HG02943 (cell line): ENCODE results near the gene RAB31.
"Not testable (repeated sequence)": the region's sequence is repeated elsewhere in the genome, so short reads cannot be mapped to it uniquely, and the experiment has no call there.

ENCODE experiments used
- ATAC-seq: cut with Tn5 transposase; IDR thresholded peaks from one replicate; pipeline ENCODE4 v1.9.1; 2021; ENCODE audit warnings: mild to moderate bottlenecking, low read depth, moderate library complexity; ENCODE audit not compliant: unreplicated experiment

Gene RAB31

DNA sequence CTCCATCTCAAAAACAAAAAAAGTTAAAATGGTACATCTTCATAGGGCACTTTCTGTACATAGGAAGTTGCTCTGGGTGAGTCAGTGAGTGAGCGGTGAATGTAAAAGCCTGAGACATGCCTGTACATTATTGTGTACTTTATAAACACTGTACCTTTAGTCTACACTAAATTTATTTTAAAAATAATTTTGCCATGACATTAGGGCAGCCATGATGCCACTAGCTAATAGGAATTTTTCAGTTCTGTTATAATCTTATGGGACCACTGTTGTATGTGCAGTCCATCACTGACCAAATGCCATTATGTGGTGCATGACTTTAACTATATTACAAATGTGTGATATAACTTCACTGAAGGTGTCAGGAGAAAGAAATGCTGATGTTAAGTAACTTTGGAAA lies 166.6 kb downstream of the RAB31 start:
- no peak for ATAC-seq

DNA sequence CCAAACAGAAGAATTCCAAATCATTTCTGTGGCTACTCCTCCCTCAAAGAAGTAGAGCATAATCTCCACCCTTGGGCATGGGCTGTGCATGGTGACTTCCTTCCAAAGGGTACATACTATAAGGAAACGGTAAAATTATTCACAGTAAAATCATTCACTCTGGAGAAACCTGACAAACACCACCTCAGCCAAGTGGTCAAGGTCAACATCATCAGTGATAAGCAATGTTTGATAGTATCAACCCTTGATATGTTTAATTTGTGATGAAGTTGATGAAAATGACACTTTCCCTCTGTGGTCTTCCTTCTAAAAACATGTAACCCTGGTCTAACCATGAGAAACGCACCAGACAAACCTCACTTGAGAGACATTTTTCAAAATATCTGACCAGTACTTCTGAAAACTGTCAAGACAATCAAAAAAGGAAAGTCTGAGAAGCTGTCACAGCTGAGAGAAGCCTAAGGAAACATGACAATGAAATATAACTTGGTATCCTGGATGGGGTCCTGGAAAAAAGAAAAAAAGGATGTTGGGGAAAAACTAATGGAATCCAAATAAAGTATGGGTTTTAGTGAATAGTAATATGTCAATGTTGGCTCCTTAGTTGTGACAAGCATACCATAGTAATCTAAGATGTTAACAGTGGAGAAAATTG lies 168.2 kb downstream of the RAB31 start:
- no peak for ATAC-seq

DNA sequence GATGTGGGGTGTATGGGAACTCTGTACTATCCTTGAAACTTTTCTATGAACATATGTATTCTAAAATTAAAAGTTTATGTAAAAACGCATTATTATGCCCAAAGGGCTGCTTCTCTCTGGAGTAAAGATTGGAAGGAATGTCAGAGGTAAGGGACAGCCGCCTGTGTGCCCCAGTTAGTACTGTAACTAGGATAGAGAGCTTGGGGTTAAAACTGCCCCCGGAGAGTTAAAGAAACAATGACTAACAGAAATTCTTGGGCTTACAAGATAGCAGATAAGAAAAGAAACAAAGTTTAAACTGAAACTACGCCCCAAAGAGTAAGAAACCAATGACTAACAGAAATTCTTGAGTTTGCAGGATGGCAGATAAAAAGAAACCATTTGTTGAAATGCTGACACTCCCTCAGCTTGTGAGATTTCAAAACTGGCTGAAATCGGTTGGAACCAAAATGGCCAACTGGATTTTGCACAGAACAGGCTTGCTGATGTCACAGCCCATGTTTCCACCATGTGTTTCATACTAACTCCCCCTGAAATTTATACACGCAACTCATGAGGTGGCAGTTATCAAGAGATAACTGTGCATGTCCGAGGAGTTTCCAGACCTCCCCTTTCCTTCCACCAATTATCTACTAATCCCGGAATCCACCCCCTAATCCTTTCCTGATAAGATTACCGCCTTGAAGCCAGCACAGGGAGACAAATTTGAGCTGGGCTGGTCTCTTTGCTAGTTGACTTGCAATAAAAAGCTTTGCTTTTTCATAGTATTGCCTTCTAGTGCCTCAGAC lies 169.0 kb downstream of the RAB31 start:
- no peak for ATAC-seq

DNA sequence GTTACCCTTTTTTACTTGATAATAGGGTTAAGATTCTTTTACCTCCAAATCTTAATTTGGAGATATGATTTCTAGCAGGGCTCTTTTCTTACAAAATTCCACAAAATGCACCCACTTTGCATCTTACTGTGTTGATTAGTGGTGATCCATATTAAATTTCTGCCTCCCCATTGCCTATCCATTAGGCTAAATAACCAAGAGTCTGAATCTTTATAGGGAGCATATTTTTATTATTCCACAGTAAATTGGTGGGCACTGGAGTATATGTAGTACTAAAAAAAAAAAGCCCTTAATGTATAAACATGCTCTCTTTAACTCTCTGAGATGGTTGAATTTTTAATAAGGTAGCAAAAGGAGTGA lies 169.5 kb downstream of the RAB31 start:
- no peak for ATAC-seq

DNA sequence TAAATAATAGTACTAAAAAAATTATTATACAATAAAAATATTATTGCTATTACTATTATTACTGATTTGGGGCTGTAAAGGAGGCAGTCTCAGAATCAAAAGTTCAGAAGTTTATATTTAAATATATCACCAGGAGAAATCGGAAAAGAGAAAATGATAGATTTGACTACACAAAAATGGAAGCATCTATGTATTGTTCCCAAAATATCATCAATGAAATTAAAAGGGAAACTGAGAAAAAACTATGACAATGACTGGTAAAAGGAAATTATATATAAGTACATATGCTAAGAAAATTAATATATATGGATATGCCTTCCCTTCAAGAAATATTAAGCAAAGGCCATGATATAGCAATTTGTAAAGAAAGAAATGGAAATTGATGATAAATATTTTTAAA lies 170.0 kb downstream of the RAB31 start:
- no peak for ATAC-seq

DNA sequence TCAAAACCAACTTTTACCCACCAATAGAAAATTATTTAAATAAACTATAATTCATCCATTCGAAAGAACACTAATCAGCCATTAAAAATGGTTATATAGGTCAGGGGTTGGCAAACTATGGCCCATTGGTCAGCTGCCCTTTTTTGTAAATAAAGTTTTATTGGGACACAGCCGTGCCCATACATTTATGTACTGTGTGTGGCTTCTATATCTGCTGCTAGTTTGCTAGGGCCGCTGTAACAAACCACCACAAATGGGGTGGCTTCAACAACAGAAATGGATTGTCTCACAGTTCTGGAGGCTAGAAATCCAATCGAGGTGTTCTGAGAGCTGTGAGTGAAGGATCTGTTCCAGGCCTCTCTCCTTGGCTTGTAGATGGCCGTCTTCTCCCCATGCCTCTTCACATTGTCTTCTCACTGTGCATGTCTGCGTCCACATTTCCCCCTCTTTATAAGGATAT lies 170.7 kb downstream of the RAB31 start:
- ATAC-seq: no peak

DNA sequence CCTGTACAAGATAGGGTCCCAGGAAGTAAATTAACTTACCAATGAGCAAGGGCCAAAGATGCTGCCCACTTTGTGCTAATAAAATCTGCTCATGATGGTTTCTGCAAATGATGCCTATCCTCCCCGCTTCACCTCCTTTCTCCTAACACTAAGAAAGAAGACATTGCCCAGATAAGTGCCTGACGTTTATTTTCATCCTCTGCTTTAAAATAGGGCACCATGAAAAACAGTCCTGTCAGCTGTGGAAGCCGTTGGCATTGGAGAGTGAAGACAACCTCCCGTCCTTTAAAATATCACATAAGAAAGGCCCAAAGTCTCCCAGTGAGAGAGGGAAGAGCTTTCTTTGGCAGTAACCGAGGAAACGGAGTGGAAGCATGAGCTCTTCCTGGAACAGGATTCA lies 176.0 kb downstream of the RAB31 start:
- no peak for ATAC-seq

DNA sequence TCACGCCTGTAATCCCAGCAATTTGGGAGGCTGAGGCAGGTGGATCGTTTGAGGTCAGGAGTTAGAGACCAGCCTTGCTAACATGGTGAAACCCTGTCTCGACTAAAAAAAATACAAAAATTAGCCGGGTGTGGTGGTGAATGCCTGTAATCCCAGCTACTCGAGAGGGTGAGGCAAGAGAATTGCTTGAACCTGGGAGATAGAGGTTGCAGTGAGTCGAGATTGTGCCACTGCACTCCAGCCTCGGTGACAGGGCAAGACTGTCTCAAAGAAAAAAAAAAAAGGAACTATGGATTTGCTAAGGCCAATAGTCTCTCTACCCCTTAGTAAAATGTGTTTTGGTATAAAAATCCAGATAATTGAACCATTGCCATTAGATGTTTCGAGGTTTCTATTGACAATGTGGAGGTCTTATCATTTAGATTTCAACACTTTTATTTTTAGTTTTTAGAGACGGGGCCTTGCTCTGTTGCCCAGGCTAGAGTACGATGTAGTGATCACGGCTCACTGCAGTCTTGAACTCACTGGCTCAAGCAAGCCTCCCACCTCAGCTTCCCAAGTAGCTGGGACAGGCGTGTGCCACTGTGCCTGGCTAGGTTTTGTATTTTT lies 176.5 kb downstream of the RAB31 start:
- ATAC-seq: no peak

DNA sequence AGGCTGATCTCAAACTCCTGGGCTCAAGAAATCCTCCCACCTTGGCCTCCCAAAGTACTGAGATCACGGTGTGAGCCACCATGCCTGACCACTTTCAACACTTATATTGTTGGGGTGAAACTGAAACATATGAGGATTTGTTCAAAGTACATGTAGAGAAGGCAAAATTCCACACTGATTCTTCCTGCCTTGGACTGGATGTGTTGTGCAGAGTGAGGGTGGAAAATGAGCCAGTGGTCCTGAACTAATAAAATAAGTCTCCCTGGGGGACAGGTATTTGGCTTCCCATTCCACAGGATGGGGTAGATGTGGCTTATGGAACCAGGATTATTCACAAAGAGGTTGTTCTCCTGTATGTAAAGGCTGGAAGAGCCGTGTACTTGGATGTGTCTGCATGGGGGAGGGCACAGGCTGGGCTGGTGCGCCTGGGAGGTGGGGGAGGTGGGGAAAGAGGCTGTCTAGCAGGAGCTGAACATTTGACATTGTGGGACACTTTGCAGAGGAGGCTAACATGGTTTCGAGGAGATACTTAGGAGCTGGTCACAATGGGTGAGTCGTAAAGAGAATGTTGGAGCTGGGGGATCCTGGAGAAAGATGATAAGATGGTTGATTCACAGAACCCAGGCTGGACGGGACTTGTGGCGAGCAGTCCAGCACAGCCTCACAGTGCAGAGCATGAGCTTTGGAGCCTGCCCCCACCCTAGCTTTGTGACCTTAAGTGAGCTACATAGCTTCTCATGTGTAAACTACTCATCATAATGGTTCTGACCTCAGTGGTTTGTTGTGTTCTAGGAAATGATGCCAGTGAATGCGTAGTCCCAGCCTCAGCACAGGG lies 177.3 kb downstream of the RAB31 start, which contains the start of gene TXNDC2:
Gene TXNDC2, plus strand, starts transcription at position 804 of the 835 bp plus-strand sequence. CDS start 708 bp downstream, outside the sequence.
- no peak for ATAC-seq

DNA sequence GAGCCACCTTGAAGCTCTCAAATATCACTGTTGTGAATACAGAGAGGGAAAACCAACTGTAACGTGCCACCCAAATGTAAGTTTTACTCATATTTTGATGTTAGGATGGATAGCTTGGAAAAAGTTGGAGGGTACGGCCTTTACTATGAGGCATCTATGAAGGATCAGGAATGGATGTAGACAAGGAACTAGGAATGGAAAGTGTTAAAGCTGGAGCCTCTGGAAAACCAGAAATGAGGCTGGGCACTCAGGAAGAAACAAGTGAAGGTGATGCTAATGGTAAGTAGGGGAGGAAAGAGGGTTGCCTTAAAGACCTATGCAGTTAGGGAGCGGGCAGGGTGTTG lies 177.9 kb downstream of the RAB31 start:
- no peak for ATAC-seq

DNA sequence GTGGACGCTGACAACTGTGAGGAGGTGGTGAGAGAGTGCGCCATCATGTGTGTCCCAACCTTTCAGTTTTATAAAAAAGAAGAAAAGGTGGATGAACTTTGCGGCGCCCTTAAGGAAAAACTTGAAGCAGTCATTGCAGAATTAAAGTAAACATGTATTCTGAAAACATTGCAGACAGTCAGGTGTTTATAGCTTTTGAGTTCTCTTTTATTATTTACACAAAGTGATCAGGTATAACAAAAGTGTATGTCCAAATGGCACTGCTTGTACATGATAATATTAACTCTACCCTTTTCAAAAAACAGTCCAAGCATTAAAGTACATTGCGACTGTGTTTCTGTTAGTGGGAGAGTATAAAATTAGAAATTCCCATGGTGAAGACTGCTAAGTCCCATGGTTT lies 179.9 kb downstream of the RAB31 start:
- ATAC-seq: no peak

DNA sequence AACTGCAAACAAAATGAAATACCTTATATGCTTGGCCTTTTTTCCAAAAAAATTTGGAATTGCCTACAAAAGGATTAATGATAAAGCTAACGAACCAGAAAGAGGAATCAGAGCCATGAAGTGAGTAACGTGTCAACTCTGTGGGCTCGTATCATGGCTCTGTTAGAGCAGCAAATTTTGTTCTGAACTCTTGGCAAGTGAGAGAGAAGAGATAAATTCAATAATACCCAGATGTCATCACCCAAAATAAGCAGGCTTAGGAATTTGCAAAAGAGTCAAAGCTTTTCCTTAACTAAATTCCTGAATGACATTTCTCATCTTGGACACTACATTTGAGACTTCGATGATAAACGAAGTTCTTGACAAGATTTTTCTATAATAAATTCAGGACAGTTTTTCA lies 182.1 kb downstream of the RAB31 start:
- no peak for ATAC-seq

DNA sequence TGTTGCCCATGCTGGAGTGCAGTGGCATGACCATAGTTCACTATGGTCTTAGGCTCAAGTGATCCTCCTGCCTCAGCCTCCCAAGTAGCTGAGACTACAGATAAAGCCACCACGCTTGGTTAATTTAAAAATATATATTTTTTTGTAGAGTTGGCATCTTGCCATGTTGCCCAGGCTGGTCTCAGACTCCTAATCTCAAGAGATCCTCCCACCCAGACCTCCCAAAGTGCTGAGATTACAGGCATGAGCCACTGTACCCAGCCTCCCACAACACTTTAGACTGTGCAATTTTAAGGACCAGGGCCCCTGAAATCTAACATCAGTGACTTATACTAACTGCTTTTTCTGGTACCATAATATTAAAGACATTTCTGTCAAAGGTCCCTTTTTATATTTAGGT lies 182.9 kb downstream of the RAB31 start:
- ATAC-seq: no peak

DNA sequence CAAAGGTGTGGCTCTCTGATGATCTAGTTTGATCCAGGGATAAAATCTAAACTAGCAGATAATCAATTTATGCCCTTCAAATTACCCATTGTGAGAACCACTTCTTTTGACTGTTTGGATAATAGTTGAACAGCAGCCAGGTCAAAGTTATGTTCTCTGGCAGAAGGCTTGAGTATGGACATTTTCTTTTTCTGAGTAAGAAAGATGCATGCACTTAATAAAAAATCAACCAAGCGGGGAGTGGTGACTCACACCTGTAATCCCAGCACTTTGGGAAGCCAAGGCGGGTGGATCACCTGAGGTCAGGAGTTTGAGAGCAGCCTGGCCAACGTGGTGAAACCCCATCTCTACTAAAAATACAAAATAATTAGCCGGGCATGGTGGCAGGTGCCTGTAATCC lies 183.4 kb downstream of the RAB31 start:
- not testable (repeated sequence) for ATAC-seq

DNA sequence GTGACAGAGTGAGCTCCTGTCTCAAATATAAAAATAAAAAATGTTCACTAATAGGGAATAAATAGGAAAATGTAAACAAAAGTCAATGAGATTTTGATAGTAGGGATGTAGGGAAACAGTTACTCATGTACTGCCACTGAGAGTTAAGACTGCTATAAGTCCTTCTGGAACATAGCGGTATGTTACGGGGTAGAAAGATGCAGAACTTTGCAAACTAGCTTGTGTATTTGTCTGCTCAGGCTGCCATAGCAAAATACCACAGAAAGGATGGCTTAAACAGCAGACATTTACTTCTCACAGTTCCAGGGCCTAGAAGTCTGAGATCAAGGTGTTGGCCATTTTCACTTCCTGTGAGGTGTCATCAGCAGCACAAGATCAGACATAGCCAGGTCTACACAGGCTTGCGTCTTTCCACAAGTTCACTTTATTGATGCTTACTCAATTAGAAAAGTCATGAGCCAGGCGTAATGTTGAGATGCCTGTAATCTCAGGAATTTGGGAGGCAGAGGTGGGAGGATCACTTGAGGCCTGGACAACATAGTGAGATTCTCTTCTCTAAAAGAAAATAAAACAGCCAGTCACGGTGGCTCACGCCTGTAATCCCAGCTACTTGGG lies 186.5 kb downstream of the RAB31 start:
- ATAC-seq: no peak

DNA sequence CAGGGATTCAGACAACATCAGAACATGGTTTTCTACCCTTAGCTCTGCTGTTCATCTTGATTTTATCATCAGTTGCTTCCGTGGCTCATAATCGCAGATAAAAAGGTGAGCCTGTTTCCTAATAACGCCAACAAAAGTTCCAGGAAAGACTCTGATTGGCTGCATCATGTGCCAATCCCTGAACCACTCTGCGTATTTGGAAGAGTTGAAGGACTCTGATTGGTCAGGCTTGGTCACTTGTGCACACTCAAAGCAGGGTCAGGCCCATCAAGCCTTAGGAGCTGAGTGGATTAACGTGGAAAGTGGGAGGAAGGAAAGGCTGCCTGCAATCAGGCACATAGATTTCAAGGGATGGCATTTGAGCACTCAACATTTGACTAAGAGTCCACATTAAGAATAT lies 189.0 kb downstream of the RAB31 start:
- no peak for ATAC-seq

DNA sequence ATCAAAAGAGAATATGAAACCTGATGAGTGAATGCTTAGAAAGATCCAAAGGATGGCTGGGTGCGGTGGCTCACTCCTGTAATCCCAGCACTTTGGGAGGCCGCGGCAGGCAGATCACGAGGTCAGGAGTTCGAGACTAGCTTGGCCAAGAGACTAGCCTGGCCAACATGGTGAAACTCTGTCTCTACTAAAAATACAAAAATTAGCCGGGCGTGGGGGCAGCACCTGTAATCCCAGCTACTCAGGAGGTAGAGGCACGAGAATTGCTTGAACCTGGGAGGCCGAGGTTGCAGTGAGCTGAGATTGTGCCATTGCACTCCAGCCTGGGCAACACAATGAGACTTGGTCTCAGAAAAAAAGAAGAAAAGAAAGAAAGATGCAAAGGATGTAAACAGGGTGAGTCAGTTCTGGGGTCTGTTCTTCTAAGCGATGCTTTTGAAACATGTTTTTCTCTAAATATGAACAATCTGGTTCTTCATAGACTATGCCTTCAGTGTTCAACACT lies 189.7 kb downstream of the RAB31 start:
- ATAC-seq: not testable (repeated sequence)

DNA sequence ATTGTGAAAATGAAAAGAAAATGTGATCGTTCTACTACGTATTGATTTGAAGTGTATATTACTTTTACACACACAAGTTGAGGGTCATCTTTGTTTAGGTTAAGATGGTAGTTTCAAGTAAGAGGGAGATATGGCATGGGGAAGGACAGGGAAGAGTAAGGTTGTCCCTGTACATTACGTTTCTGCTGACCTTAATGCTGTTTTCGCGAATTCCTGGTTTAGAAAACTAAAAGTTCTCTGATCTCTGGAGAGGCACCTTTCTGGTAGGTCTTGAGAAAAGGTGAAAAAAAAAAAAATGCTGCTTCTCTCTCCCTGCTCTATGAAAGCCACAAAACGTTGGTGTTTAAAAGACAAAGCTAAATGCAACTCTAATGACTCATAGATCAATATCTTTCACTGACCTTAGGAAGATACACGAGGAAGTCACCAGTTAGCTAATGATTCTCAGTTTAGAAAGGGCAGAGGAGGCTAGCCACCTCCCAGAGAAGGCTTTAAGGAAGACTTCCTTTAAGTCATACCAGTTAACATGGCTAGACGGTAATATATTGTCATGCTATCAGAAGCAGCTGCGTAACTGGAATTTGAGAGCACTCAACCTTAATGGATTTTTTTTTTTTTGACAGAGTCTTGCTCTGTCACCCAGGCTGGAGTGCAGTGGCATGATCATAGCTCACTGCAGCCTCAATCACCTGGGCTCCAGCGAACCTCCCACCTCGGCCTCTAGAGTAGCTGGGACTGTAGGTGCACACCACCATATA lies 190.9 kb downstream of the RAB31 start:
- no peak for ATAC-seq

DNA sequence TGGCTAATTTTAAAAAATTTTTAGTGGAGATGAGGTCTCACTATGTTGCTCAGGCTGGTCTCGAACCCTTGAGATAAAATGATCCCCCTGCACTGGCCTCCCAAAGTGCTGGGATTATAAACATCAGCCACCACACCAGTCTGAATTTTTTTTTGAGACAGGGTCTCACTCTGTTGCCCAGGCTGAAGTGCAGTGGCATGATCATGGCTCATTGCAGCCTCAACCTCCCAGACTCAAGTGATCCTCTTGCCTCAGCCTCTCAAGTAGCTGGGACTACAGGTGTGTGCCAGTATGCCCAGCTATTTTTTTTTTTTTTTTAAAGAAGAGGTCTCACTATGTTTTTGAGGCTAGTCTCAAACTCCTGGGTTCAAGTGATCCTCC lies 191.4 kb downstream of the RAB31 start:
- not testable (repeated sequence) for ATAC-seq

DNA sequence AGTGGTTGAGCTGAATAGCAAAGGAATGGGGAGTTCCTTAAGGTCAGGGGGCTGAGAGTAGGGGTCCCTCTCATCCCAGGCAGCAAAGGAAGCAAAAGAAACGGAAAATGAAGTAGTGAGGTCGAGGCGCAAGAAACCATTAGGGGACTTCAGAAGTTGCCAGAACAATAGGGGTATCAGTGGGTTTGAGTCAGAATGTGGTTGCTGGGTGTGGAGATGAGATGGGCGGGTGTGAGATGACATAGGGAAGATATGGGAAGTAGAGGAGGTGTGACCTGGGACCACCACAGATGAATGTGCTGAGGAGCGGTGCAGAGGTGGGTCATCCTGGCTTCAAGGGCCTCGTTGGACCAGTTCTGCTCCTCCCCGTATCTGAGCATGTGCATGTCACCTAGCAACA lies 192.6 kb downstream of the RAB31 start:
- ATAC-seq: no peak
